ENCODE results near the gene KCNJ15. TPM values are rescaled to one million over a fixed set of nuclear protein-coding genes. Genes with fewer than 3 reads are reported as not detected.

Gene KCNJ15
- total and polyA plus RNA-seq, 2 of the 8 experiments (the other 6 are each of a cell fraction or from before 2014, with no cell fraction given) = under 0.01 TPM; not detected in 1

- TF ChIP-seq ZNF274 (IDR thresholded peaks at IDR 0.05; ENCODE audit: borderline replicate concordance, extremely low read depth, low read length) (no peak), RAD21 (IDR thresholded peaks at IDR 0.05 in 1 of 2, conservative IDR thresholded peaks at IDR 0.05 in 1 of 2; ENCODE audit: low read depth in 2 of 2, low read length in 2 of 2) (no peak), BRCA1 (IDR thresholded peaks at IDR 0.05; ENCODE audit: low read depth, low read length) (no peak), TEAD4 (IDR thresholded peaks at IDR 0.05; ENCODE audit: low read depth, low read length) (no peak)
These were observed 86.9 kb downstream of the KCNJ15 start (continued) for GRCh38 chr21:38343691-38344090.

Measured in H1 (cell line).